Neural cell (in vitro differentiated cells): Measurements from ENCODE around the gene FAM186B.

Experiments
- EP300 ChIP-seq: fragments of 450-650 bp; conservative IDR thresholded peaks from 2 replicates; pipeline ENCODE4 v1.6.1; 2014; ENCODE audit warnings: antibody characterized with exemption, mild to moderate bottlenecking, moderate library complexity; ENCODE audit not compliant: poor library complexity, severe bottlenecking
- EZH2 ChIP-seq: fragments of 200-600, 300-800 bp; shearing (Covaris generic), sonication (generic); IDR thresholded peaks from 2 replicates; pipeline ENCODE4 v1.6.1; 2014; ENCODE audit warnings: antibody characterized with exemption, low read length, borderline replicate concordance, mild to moderate bottlenecking; ENCODE audit not compliant: insufficient read depth, poor library complexity, severe bottlenecking
- POLR2AphosphoS5 ChIP-seq: IDR thresholded peaks from 2 replicates; pipeline ENCODE4 v1.6.1; 2012
- RAD21 ChIP-seq: fragments of 450-650 bp; conservative IDR thresholded peaks from 2 replicates; pipeline ENCODE4 v1.6.1; 2014; ENCODE audit warnings: antibody characterized with exemption, mild to moderate bottlenecking, moderate library complexity
- TAF1 ChIP-seq: IDR thresholded peaks from 2 replicates; pipeline ENCODE4 v1.6.1; 2012; ENCODE audit warnings: low read depth
- TF ChIP-seq, protein P1 (sequence below): fragments of 450-650 bp; IDR thresholded peaks from 2 replicates; pipeline ENCODE4 v1.5.1; 2014; ENCODE audit warnings: antibody characterized with exemption, mild to moderate bottlenecking, moderate library complexity; ENCODE audit not compliant: poor library complexity, severe bottlenecking
- TF ChIP-seq, protein P2 (sequence below): IDR thresholded peaks from 2 replicates; pipeline ENCODE4 v1.6.1; 2012; ENCODE audit warnings: borderline replicate concordance

DNA sequence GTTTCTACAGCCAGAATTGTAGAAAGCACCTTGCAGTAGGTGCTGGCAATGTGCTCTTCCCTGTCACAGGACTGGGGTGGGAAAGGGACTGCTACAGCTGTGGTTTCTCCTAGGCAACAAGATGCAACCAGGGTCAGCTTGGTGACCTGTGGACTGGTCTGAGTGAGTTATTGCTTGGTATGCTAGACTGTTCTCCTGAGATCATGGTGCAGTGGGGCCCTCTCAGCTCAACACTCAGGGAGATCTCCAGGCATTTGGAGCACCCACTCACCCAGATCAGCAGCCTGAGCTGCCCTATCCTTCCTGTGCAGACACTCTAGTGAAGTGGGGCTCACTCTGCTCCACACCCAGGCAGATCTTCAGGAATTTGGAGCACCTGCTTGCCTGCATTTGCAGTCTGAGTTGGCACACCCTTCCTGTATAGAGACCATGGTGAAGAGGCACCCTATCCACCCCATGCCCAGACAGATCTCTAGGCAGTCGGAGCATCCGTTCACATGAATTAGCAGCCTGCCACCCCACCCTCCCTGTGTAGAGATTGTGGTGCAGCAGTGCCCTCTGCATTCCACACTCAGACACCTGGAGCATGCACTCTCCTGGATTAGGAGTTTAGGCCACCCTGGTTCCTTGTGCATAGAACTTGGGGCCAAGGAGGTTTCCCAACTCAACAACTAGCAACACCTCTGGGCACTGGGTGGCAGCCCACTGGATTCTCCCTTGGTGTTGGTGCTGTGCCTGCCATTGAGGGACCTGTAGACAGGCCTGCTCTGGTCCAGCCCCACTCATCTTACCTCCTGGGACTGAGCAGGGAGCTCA lies 3.8 kb upstream of the FAM186B start:
- TF ChIP-seq, protein P1, sequence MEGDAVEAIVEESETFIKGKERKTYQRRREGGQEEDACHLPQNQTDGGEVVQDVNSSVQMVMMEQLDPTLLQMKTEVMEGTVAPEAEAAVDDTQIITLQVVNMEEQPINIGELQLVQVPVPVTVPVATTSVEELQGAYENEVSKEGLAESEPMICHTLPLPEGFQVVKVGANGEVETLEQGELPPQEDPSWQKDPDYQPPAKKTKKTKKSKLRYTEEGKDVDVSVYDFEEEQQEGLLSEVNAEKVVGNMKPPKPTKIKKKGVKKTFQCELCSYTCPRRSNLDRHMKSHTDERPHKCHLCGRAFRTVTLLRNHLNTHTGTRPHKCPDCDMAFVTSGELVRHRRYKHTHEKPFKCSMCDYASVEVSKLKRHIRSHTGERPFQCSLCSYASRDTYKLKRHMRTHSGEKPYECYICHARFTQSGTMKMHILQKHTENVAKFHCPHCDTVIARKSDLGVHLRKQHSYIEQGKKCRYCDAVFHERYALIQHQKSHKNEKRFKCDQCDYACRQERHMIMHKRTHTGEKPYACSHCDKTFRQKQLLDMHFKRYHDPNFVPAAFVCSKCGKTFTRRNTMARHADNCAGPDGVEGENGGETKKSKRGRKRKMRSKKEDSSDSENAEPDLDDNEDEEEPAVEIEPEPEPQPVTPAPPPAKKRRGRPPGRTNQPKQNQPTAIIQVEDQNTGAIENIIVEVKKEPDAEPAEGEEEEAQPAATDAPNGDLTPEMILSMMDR = no peak
- no peak for TF ChIP-seq EZH2
- no peak for TF ChIP-seq POLR2AphosphoS5
- TF ChIP-seq TAF1 = no peak
- no peak for TF ChIP-seq EP300
- TF ChIP-seq RAD21 = no peak
- TF ChIP-seq, protein P2, sequence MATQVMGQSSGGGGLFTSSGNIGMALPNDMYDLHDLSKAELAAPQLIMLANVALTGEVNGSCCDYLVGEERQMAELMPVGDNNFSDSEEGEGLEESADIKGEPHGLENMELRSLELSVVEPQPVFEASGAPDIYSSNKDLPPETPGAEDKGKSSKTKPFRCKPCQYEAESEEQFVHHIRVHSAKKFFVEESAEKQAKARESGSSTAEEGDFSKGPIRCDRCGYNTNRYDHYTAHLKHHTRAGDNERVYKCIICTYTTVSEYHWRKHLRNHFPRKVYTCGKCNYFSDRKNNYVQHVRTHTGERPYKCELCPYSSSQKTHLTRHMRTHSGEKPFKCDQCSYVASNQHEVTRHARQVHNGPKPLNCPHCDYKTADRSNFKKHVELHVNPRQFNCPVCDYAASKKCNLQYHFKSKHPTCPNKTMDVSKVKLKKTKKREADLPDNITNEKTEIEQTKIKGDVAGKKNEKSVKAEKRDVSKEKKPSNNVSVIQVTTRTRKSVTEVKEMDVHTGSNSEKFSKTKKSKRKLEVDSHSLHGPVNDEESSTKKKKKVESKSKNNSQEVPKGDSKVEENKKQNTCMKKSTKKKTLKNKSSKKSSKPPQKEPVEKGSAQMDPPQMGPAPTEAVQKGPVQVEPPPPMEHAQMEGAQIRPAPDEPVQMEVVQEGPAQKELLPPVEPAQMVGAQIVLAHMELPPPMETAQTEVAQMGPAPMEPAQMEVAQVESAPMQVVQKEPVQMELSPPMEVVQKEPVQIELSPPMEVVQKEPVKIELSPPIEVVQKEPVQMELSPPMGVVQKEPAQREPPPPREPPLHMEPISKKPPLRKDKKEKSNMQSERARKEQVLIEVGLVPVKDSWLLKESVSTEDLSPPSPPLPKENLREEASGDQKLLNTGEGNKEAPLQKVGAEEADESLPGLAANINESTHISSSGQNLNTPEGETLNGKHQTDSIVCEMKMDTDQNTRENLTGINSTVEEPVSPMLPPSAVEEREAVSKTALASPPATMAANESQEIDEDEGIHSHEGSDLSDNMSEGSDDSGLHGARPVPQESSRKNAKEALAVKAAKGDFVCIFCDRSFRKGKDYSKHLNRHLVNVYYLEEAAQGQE = no peak
